Astrocyte (in vitro differentiated cells and primary cell): Measurements from ENCODE around the gene GGA2. TPM values are rescaled to one million over a fixed set of nuclear protein-coding genes. Genes with fewer than 3 reads are reported as not detected.
"Not testable (repeated sequence)": the region's sequence is repeated elsewhere in the genome, so short reads cannot be mapped to it uniquely, and the experiment has no call there.

ENCODE experiments used
- DNase-seq: peaks from one replicate; pipeline ENCODE4 v3.0.0-alpha.2; 2010; ENCODE audit warnings: low read depth
- FAIRE-seq: peaks from 2 replicates; lab custom pipeline; 2011; peaks lifted over from hg19 to GRCh38; lab: Jason Lieb, UNC
- H2AFZ ChIP-seq: 2 replicates; pipeline ENCODE4 v1.6.0; 2012; ENCODE audit warnings: low read depth, low read length, inconsistent platforms
- H3K27ac ChIP-seq: 2 replicates; pipeline ENCODE4 v1.5.1; 2011; ENCODE audit warnings: low read depth, low read length, inconsistent platforms
- H3K27me3 ChIP-seq: 2 replicates; pipeline ENCODE4 v1.6.0; 2011; ENCODE audit warnings: low read length, inconsistent platforms; ENCODE audit not compliant: insufficient read depth
- H3K36me3 ChIP-seq: 2 replicates; pipeline ENCODE4 v1.5.1; 2011; ENCODE audit warnings: low read length, inconsistent platforms; ENCODE audit not compliant: insufficient read depth
- H3K4me1 ChIP-seq: 2 replicates; pipeline ENCODE4 v1.5.1; 2011; ENCODE audit warnings: low read length, inconsistent platforms; ENCODE audit not compliant: insufficient read depth
- H3K4me2 ChIP-seq: 2 replicates; pipeline ENCODE4 v1.6.0; 2012; ENCODE audit warnings: low read length, inconsistent platforms
- H3K4me3 ChIP-seq: 2 replicates; pipeline ENCODE4 v1.5.1; 2011; ENCODE audit warnings: low read depth, mild to moderate bottlenecking, low read length, inconsistent platforms; ENCODE audit not compliant: insufficient read depth
- H3K79me2 ChIP-seq: 2 replicates; pipeline ENCODE4 v1.6.0; 2012; ENCODE audit warnings: mild to moderate bottlenecking, low read length, inconsistent platforms; ENCODE audit not compliant: insufficient read depth
- H3K9ac ChIP-seq: 2 replicates; pipeline ENCODE4 v1.6.0; 2012; ENCODE audit warnings: mild to moderate bottlenecking, low read length, inconsistent platforms
- H3K9me3 ChIP-seq: 2 replicates; pipeline ENCODE4 v1.5.1; 2012; ENCODE audit warnings: low read depth, mild to moderate bottlenecking, low read length, inconsistent platforms; ENCODE audit not compliant: insufficient read depth
- H4K20me1 ChIP-seq: 2 replicates; pipeline ENCODE4 v1.6.0; 2012; ENCODE audit warnings: low read length, inconsistent platforms; ENCODE audit not compliant: insufficient read depth
- H3K27ac Mint-ChIP-seq: one replicate; pipeline ENCODE4 v1.8.0; 2021; ENCODE audit warnings: mild to moderate bottlenecking, mixed read lengths; ENCODE audit not compliant: unreplicated experiment
- H3K27me3 Mint-ChIP-seq: one replicate; pipeline ENCODE4 v1.8.0; 2021; ENCODE audit warnings: low read depth, mixed read lengths; ENCODE audit not compliant: unreplicated experiment
- H3K36me3 Mint-ChIP-seq: one replicate; pipeline ENCODE4 v1.8.0; 2021; ENCODE audit warnings: low read depth, mixed read lengths; ENCODE audit not compliant: unreplicated experiment
- H3K4me1 Mint-ChIP-seq: one replicate; pipeline ENCODE4 v1.8.0; 2021; ENCODE audit warnings: low read depth, mixed read lengths; ENCODE audit not compliant: unreplicated experiment
- H3K4me3 Mint-ChIP-seq: one replicate; pipeline ENCODE4 v1.8.0; 2021; ENCODE audit warnings: mild to moderate bottlenecking, moderate library complexity, mixed read lengths; ENCODE audit not compliant: unreplicated experiment
- H3K9me3 Mint-ChIP-seq: one replicate; pipeline ENCODE4 v1.8.0; 2021; ENCODE audit warnings: mild to moderate bottlenecking, mixed read lengths; ENCODE audit not compliant: unreplicated experiment
- EZH2 ChIP-seq: IDR thresholded peaks from 2 replicates; pipeline ENCODE4 v1.6.1; 2012; ENCODE audit warnings: mild to moderate bottlenecking, low read length, inconsistent platforms; ENCODE audit not compliant: insufficient read depth
- total RNA-seq: library from RNA; stranded (reverse); gene quantifications from 2 replicates; pipeline ENCODE4 v1.2.1, GENCODE V29; 2021
- TF ChIP-seq, protein P1 (sequence below): IDR thresholded peaks from 2 replicates; pipeline ENCODE4 v1.5.1; 2011; ENCODE audit warnings: low read depth, mild to moderate bottlenecking, inconsistent platforms, low read length, moderate library complexity; ENCODE audit not compliant: insufficient read depth

Gene GGA2
- total RNA-seq, 1 donor from 2014 or later, result 84.0 TPM

DNA sequence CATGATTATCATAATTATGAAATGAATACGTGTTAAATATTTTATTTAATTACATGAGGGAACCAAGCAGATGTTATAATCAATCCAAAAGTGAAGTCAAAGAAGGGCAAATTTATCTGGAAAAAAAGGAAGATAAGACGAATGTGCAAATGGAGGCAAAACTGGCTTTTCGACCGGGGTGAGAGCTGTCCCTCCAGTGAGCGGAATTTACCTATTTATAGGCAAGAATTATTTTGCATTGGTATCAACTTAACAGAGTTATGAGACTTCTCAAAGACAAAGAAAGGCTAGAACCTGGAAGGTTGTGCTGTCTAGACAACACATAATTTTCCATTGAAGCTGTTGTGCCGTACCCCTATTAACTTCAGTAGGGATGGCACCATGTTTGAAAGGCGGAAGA, 1.4 kb upstream of the GGA2 start:
- Histone ChIP-seq H2AFZ (no peak overlapping the region), H3K9me3 (no peaks in the 10 kb centered on the region), H3K27ac (no peak overlapping the region), H3K4me3 (no peak overlapping the region), H3K79me2 (peaks cover 32% of the 10 kb centered on the region), H3K4me1 (peaks cover 13% of the 10 kb centered on the region), H3K27me3 (no peaks in the 10 kb centered on the region), H3K9ac (no peak overlapping the region), H4K20me1 (peaks cover 28% of the 10 kb centered on the region), H3K36me3 (no peaks in the 10 kb centered on the region), H3K4me2 (no peak overlapping the region)
- no peak for FAIRE-seq
- Mint-ChIP-seq H3K27me3 (no peaks in the 10 kb centered on the region), H3K27ac (no peak overlapping the region), H3K9me3 (peaks cover 3% of the 10 kb centered on the region), H3K36me3 (peaks cover 7% of the 10 kb centered on the region), H3K4me1 (peaks cover 10% of the 10 kb centered on the region), H3K4me3 (peak overlapping the region; percentile 69)
- no peak for DNase-seq
- TF ChIP-seq, protein P1, sequence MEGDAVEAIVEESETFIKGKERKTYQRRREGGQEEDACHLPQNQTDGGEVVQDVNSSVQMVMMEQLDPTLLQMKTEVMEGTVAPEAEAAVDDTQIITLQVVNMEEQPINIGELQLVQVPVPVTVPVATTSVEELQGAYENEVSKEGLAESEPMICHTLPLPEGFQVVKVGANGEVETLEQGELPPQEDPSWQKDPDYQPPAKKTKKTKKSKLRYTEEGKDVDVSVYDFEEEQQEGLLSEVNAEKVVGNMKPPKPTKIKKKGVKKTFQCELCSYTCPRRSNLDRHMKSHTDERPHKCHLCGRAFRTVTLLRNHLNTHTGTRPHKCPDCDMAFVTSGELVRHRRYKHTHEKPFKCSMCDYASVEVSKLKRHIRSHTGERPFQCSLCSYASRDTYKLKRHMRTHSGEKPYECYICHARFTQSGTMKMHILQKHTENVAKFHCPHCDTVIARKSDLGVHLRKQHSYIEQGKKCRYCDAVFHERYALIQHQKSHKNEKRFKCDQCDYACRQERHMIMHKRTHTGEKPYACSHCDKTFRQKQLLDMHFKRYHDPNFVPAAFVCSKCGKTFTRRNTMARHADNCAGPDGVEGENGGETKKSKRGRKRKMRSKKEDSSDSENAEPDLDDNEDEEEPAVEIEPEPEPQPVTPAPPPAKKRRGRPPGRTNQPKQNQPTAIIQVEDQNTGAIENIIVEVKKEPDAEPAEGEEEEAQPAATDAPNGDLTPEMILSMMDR, result no peak
- TF ChIP-seq EZH2, result no peak

DNA sequence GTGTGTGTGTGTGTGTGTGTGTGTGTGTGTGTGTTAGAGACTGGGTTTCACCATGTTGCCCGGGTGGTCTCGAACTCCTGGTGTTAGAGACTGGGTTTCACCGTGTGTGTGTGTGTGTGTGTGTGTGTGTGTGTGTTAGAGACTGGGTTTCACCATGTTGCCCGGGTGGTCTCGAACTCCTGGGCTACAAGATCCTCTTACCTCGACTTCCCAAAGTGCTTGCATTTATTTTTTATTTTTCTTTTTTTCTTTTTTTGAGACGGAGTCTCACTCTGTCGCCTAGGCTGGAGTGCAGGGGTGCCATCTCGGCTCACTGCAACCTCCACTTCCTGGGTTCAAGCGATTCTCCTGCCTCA, 599 bp upstream of the GGA2 start:
- not testable (repeated sequence) for H3K36me3 Mint-ChIP-seq, H3K27me3 ChIP-seq, H3K9me3 Mint-ChIP-seq, H3K27ac ChIP-seq, H3K9me3 ChIP-seq, DNase-seq, H3K36me3 ChIP-seq, FAIRE-seq, H3K27me3 Mint-ChIP-seq
- Mint-ChIP-seq H3K27ac (peak overlapping the region; percentile 41), H3K4me1 (peaks cover 17% of the 10 kb centered on the region), H3K4me3 (peak overlapping the region; percentile 80)
- Histone ChIP-seq H3K4me2 (peak overlapping the region; percentile 88), H3K9ac (peak overlapping the region; percentile 83), H2AFZ (peak overlapping the region; percentile 84), H3K4me1 (peaks cover 18% of the 10 kb centered on the region), H3K79me2 (peaks cover 40% of the 10 kb centered on the region), H4K20me1 (peaks cover 37% of the 10 kb centered on the region), H3K4me3 (peak overlapping the region; percentile 69)

GRCh38 chr16:23509782-23510163, 521 bp downstream of the GGA2 start:
- Histone ChIP-seq H3K4me2 (peak overlapping the region; percentile 88), H3K4me3 (peak overlapping the region; percentile 69), H3K79me2 (peaks cover 40% of the 10 kb centered on the region), H4K20me1 (peaks cover 48% of the 10 kb centered on the region), H3K36me3 (no peaks in the 10 kb centered on the region), H3K4me1 (peaks cover 28% of the 10 kb centered on the region), H3K9me3 (no peaks in the 10 kb centered on the region), H2AFZ (no peak overlapping the region), H3K27me3 (no peaks in the 10 kb centered on the region), H3K27ac (peak overlapping the region; percentile 60), H3K9ac (peak overlapping the region; percentile 83)
- Mint-ChIP-seq H3K9me3 (peaks cover 3% of the 10 kb centered on the region), H3K4me3 (peak overlapping the region; percentile 93), H3K36me3 (peaks cover 11% of the 10 kb centered on the region), H3K27ac (no peak overlapping the region), H3K4me1 (peaks cover 27% of the 10 kb centered on the region), H3K27me3 (no peaks in the 10 kb centered on the region)
- FAIRE-seq, result no peak
- DNase-seq, result peak; percentile 23
- TF ChIP-seq EZH2, result no peak
- TF ChIP-seq, protein P1, result no peak
